Activated CD4-positive, alpha-beta T cell treated with anti-CD3 and anti-CD28 coated beads, Interleukin-2, amount 50 U/mL, for 48 hours (primary cell): ENCODE data around the gene ITGB8.

Experiments
- DNase-seq, 2 experiments: peaks; one replicate each; pipeline ENCODE4 v3.0.0-alpha.2; 2020

Gene ITGB8

GRCh38 chr7:20310301-20310700 lies 20.4 kb upstream of the ITGB8 start:
- no peak for DNase-seq

- no peak for DNase-seq
Measured at GRCh38 chr7:20310963-20311742, 19.5 kb upstream of the ITGB8 start.

- DNase-seq, result no peak
Measured at GRCh38 chr7:20311743-20312042, 19.0 kb upstream of the ITGB8 start.

- no peak for DNase-seq
Measured at GRCh38 chr7:20312562-20312961, 18.1 kb upstream of the ITGB8 start.

GRCh38 chr7:20313626-20314025 lies 17.1 kb upstream of the ITGB8 start:
- DNase-seq, result no peak

GRCh38 chr7:20314198-20314597 lies 16.5 kb upstream of the ITGB8 start:
- DNase-seq, result no peak

GRCh38 chr7:20316706-20317105 lies 14.0 kb upstream of the ITGB8 start:
- no peak for DNase-seq

- DNase-seq, result no peak
Measured at GRCh38 chr7:20317413-20317812, 13.3 kb upstream of the ITGB8 start.

GRCh38 chr7:20318933-20319332 lies 11.8 kb upstream of the ITGB8 start:
- DNase-seq, result no peak

GRCh38 chr7:20320322-20320721 lies 10.4 kb upstream of the ITGB8 start:
- no peak for DNase-seq

- no peak for DNase-seq
Measured at GRCh38 chr7:20320786-20321185, 9.9 kb upstream of the ITGB8 start.

- DNase-seq, result no peak
Measured at GRCh38 chr7:20323595-20323994, 7.1 kb upstream of the ITGB8 start.

- DNase-seq, result no peak
Measured at GRCh38 chr7:20326342-20326741, 4.4 kb upstream of the ITGB8 start.

- DNase-seq, result no peak
Measured at GRCh38 chr7:20327055-20327454, 3.6 kb upstream of the ITGB8 start.

GRCh38 chr7:20328027-20328426 lies 2.7 kb upstream of the ITGB8 start:
- no peak for DNase-seq

- DNase-seq, result no peak
Measured at GRCh38 chr7:20328692-20329091, 2.0 kb upstream of the ITGB8 start.

- DNase-seq, result peak in 1 of 2 experiments; percentile 3
Measured at GRCh38 chr7:20329389-20330238, 1.1 kb upstream of the ITGB8 start.

GRCh38 chr7:20330928-20331909 lies 519 bp downstream of the ITGB8 start:
- DNase-seq, result peak; percentile 11 to 33

- no peak for DNase-seq
Measured at GRCh38 chr7:20331910-20332813, 1.5 kb downstream of the ITGB8 start.

GRCh38 chr7:20338285-20338684 lies 7.6 kb downstream of the ITGB8 start:
- no peak for DNase-seq

GRCh38 chr7:20340839-20341238 lies 10.1 kb downstream of the ITGB8 start:
- no peak for DNase-seq

GRCh38 chr7:20343205-20343604 lies 12.5 kb downstream of the ITGB8 start:
- DNase-seq, result no peak
